GM12892 (cell line): ENCODE data around the gene PLD1.

Source experiments
- DNase-seq: peaks from one replicate; pipeline ENCODE4 v3.0.0; 2011; ENCODE audit not compliant: insufficient read length
- FAIRE-seq: peaks from 2 replicates; lab custom pipeline; 2011; peaks lifted over from hg19 to GRCh38; lab: Jason Lieb, UNC
- POLR2A ChIP-seq: IDR thresholded peaks from 2 replicates; pipeline ENCODE4 v1.6.1; 2011; ENCODE audit warnings: low read depth, low read length, control low read depth
- POLR2AphosphoS5 ChIP-seq: IDR thresholded peaks from 2 replicates; pipeline ENCODE4 v1.6.1; 2011; ENCODE audit warnings: low read depth, low read length, control low read depth
- TAF1 ChIP-seq: IDR thresholded peaks from 2 replicates; pipeline ENCODE4 v1.6.1; 2011; ENCODE audit warnings: low read depth, mild to moderate bottlenecking, control low read depth, low read length, borderline replicate concordance

Gene PLD1

GRCh38 chr3:171802590-171802956 lies 7.7 kb downstream of the PLD1 start:
- TF ChIP-seq TAF1 (no peak), POLR2AphosphoS5 (no peak), POLR2A (no peak)
- FAIRE-seq: no peak
- DNase-seq: no peak

- no peak for TF ChIP-seq POLR2AphosphoS5
- no peak for TF ChIP-seq TAF1
- no peak for TF ChIP-seq POLR2A
- DNase-seq (no peak), FAIRE-seq (no peak)
Observed at GRCh38 chr3:171801738-171802589, 8.3 kb downstream of the PLD1 start.

- no peak for TF ChIP-seq POLR2A
- TF ChIP-seq POLR2AphosphoS5: no peak
- no peak for TF ChIP-seq TAF1
- FAIRE-seq: no peak
- no peak for DNase-seq
Observed at GRCh38 chr3:171799501-171799900, 10.8 kb downstream of the PLD1 start.

- TF ChIP-seq POLR2AphosphoS5 (no peak), POLR2A (no peak), TAF1 (no peak)
- FAIRE-seq: no peak
- no peak for DNase-seq
Observed at GRCh38 chr3:171797873-171798272, 12.4 kb downstream of the PLD1 start.

GRCh38 chr3:171797265-171797679 lies 13.0 kb downstream of the PLD1 start:
- no peak for FAIRE-seq

GRCh38 chr3:171796625-171797264 lies 13.5 kb downstream of the PLD1 start:
- FAIRE-seq: no peak
- TF ChIP-seq POLR2AphosphoS5: no peak
- DNase-seq: no peak

More at GRCh38 chr3:171797265-171797679, 13.0 kb downstream of the PLD1 start:
- DNase-seq: no peak
- no peak for TF ChIP-seq POLR2A
- no peak for TF ChIP-seq TAF1
- TF ChIP-seq POLR2AphosphoS5: no peak

GRCh38 chr3:171792531-171792930 lies 17.8 kb downstream of the PLD1 start:
- DNase-seq (no peak), FAIRE-seq (no peak)
- TF ChIP-seq POLR2AphosphoS5 (no peak), POLR2A (no peak), TAF1 (no peak)

- no peak for DNase-seq
- TF ChIP-seq TAF1 (no peak), POLR2AphosphoS5 (no peak), POLR2A (no peak)
- FAIRE-seq: no peak
Observed at GRCh38 chr3:171791692-171792076, 18.6 kb downstream of the PLD1 start.

- FAIRE-seq: no peak
- no peak for DNase-seq
- TF ChIP-seq TAF1 (no peak), POLR2AphosphoS5 (no peak), POLR2A (no peak)
Observed at GRCh38 chr3:171790898-171791691, 19.2 kb downstream of the PLD1 start.

- no peak for TF ChIP-seq POLR2AphosphoS5
- no peak for FAIRE-seq
- DNase-seq: no peak
Observed at GRCh38 chr3:171790574-171790897, 19.7 kb downstream of the PLD1 start.

- DNase-seq (no peak), FAIRE-seq (no peak)
- TF ChIP-seq TAF1: no peak
- TF ChIP-seq POLR2A: no peak
- TF ChIP-seq POLR2AphosphoS5: no peak
Observed at GRCh38 chr3:171789759-171790505, 20.4 kb downstream of the PLD1 start.
